GM12878 (cell line): ENCODE results near the gene MYH9. TPM values are rescaled to one million over a fixed set of nuclear protein-coding genes. Genes with fewer than 3 reads are reported as not detected.

Experiments
- ATAC-seq: fragments of 200-7000 bp; cut with Tn5 transposase; 3 replicates; pipeline ENCODE4 v1.9.1; 2020; ENCODE audit warnings: mild to moderate bottlenecking, moderate library complexity
- BruUV-seq: library from RNA; stranded (reverse); fragments of 400-500 nt; replicated peaks from 2 replicates; lab custom pipeline; 2021; lab: Mats Ljungman, UMichigan
- CTCF ChIA-PET: fragments of 300-600 bp; sonication (Branson Sonifier 250); formaldehyde crosslinking; extraction: SDS; loops from one replicate; lab custom pipeline; 2021; ENCODE audit warnings: inconsistent platforms; lab: Yijun Ruan, JAX
- POLR2A ChIA-PET: fragments of 350-600 bp; formaldehyde crosslinking; extraction: SDS; loops from one replicate; lab custom pipeline; 2021; ENCODE audit warnings: inconsistent platforms; lab: Charles Lee
- RAD21 ChIA-PET: fragments of 300-600 bp; sonication (Branson Sonifier 250); formaldehyde crosslinking; loops from one replicate; lab custom pipeline; 2023; ENCODE audit warnings: antibody characterized with exemption; ENCODE audit not compliant: unreplicated experiment; lab: Charles Lee
- SMC1A ChIA-PET: fragments of 300-600 bp; sonication (Branson Sonifier 250); formaldehyde crosslinking; loops from one replicate; lab custom pipeline; 2023; ENCODE audit not compliant: unreplicated experiment, uncharacterized antibody; lab: Charles Lee
- DNase-seq: peaks from one replicate; pipeline ENCODE4 v3.0.0-alpha.2; 2011; ENCODE audit warnings: low read depth, low spot score
- FAIRE-seq: peaks from 3 replicates; lab custom pipeline; 2011; peaks lifted over from hg19 to GRCh38; lab: Jason Lieb, UNC
- H2AFZ ChIP-seq: 2 replicates; pipeline ENCODE4 v1.6.0; 2011; ENCODE audit warnings: low read depth, low read length, control low read depth; ENCODE audit not compliant: control insufficient read depth
- H3K27ac ChIP-seq: 2 replicates; pipeline ENCODE4 v1.5.1; 2011; ENCODE audit warnings: control low read depth; ENCODE audit not compliant: control insufficient read depth, insufficient read depth
- H3K27me3 ChIP-seq, 2 experiments: replicated peaks in 1 of 2; 2 replicates each; pipeline versions ENCODE4 v1.6.0 to v1.6.1; 2011; ENCODE audit warnings: low read length in 1 of 2; ENCODE audit not compliant: control insufficient read depth in 2 of 2, insufficient read depth in 2 of 2
- H3K36me3 ChIP-seq, 2 experiments: 2 replicates each; pipeline ENCODE4 v1.5.1; 2011; ENCODE audit warnings: low read length in 1 of 2; ENCODE audit not compliant: control insufficient read depth in 2 of 2, insufficient read depth in 2 of 2
- H3K4me1 ChIP-seq: 2 replicates; pipeline ENCODE4 v1.6.1; 2011; ENCODE audit warnings: mild to moderate bottlenecking, low read length, moderate library complexity, mixed read lengths; ENCODE audit not compliant: control insufficient read depth, insufficient read depth
- H3K4me2 ChIP-seq: 2 replicates; pipeline ENCODE4 v1.6.0; 2011; ENCODE audit warnings: control low read depth; ENCODE audit not compliant: control insufficient read depth, insufficient read depth
- H3K4me3 ChIP-seq: fragments of 200-600 bp; sonication (generic); 2 replicates; pipeline ENCODE4 v1.5.1; 2016
- H3K79me2 ChIP-seq: 2 replicates; pipeline ENCODE4 v1.6.0; 2011; ENCODE audit warnings: low read length; ENCODE audit not compliant: control insufficient read depth, insufficient read depth
- H3K9ac ChIP-seq: 2 replicates; pipeline ENCODE4 v1.8.0; 2011; ENCODE audit warnings: low read length, control low read depth, mixed read lengths; ENCODE audit not compliant: control insufficient read depth, insufficient read depth
- H3K9me3 ChIP-seq: replicated peaks from 3 replicates; pipeline ENCODE4 v1.5.1; 2011; ENCODE audit warnings: mild to moderate bottlenecking, low read length; ENCODE audit not compliant: control insufficient read depth, insufficient read depth
- H4K20me1 ChIP-seq: 2 replicates; pipeline ENCODE4 v1.6.0; 2011; ENCODE audit not compliant: control insufficient read depth, insufficient read depth
- POLR2A ChIP-seq: IDR thresholded peaks from 2 replicates; pipeline ENCODE4 v1.6.1; 2011; ENCODE audit warnings: low read depth, mild to moderate bottlenecking, low read length
- WGBS: methylation state at CpG from one replicate; pipeline ENCODE4 v1.1.6; 2016; ENCODE audit warnings: low lambda C conversion rate; ENCODE audit not compliant: insufficient replicate concordance, insufficient coverage; ENCODE audit errors: missing lambda C conversion rate; 5-methylcytosine and 5-hydroxymethylcytosine counted together
- in situ Hi-C: fragments of 300-500 bp; cut with MboI; formaldehyde crosslinking; loops from 9 replicates; pipeline ENCODE4 v1.14.3; 2018; ENCODE audit warnings: mixed read lengths
- intact Hi-C: fragments of 100-400 bp; cut with micrococcal nuclease; formaldehyde crosslinking; loops from one replicate; pipeline ENCODE4 v1.14.2; 2022; ENCODE audit not compliant: unreplicated experiment
- polyA plus RNA-seq, 11 experiments: library from polyadenylated mRNA; depleted of rRNA in 4 of 11; unstranded in 6 of 11; stranded (reverse) in 5 of 11; fragments of >200 nt; fragmentation: Nextera tagmentation in 4 of 11; fragmentation: Illumina TruSeq in 1 of 11; extraction: Ambion mirVana in 4 of 11; extraction: Trizol in 1 of 11; gene quantifications; 1 replicate in 1 of 11; 2 replicates in 10 of 11; pipeline versions ENCODE4 v1.2.1 to v1.2.3, GENCODE V29; 2011 to 2016; ENCODE audit warnings: inconsistent platforms in 2 of 11, missing spikeins in 2 of 11, low read depth in 1 of 11
- total RNA-seq, 4 experiments: library from RNA; depleted of rRNA in 3 of 4; stranded (reverse); fragments of >200 nt in 3 of 4; fragmentation: Illumina TruSeq in 1 of 4; extraction: Trizol in 1 of 4; gene quantifications; 2 replicates each; pipeline versions ENCODE4 v1.2.1 to v1.2.3, GENCODE V29; 2013 to 2021
- TF ChIP-seq, protein P1 (sequence below): fragments of 450-650 bp; conservative IDR thresholded peaks from 2 replicates; pipeline ENCODE4 v1.6.1; 2017; ENCODE audit warnings: mild to moderate bottlenecking, moderate library complexity

Gene MYH9
- total and polyA plus RNA-seq, 10 of the 15 experiments (the other 5 are each of a cell fraction or from before 2014, with no cell fraction given), result 5.1 to 525 (median 145) TPM

DNA sequence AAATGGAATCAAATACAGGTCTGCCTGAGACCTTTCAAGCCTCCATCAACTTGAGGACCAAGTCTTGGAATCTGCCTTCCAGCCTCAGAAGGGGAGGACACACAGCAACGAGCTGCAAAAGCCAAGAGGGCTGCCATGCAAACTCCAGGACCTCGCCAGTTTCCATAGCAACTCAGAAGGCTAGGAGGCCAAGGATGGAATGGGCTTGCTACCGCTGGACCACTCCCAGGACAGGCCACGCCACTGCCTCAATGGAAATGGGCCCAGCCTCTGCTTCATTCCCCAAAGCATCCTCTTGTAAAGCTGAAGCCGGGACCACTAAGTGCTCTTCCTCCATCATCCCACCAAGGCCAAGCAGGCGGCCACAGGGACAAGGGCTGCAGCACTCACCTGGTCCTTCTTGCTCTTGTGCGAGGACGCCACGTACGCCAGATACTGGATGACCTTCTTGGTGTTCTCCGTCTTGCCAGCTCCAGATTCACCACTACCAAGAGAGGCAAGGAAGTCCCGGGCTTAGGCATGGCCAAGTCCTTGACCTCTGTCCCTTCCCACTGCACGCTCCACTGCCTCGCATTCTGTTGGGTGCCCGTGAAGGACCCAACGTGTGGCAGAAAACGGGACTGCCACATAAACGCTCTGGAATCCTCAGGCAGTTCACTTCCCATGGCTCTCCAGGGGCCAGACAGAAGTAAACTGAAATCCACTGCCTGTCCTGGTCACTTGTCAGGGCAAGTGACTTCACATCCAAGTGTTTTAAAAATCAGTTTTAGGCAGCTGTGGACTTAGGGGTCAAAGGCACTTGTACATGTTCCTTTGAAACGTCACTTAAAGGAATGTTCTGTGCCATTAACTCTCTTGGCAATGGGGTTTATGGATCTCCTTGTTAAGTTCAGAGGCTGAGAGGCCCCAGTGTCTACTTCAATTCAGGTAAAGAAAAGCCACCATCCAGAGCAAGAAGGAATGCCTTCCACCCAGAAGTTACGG, 61.3 kb downstream of the MYH9 start:
- Histone ChIP-seq H3K9me3 (no peaks in the 10 kb centered on the region), H3K27ac (no peak overlapping the region), H3K9ac (no peak overlapping the region), H3K79me2 (peaks cover 38% of the 10 kb centered on the region), H3K36me3 (peaks cover 54 to 75% of the 10 kb centered on the region in 2 experiments), H3K4me2 (no peak overlapping the region)
- WGBS, result 75% methylated on average over 20 of the region's 20 CpGs
- CTCF ChIA-PET, result interaction anchor here (1.2 to 3.5 kb wide), 2 partner anchors 143 to 145 kb away, joined by 3 to 17 read pairs; no protein-coding TSS in a partner anchor
- SMC1A ChIA-PET, result interaction anchor here (2.0 to 2.9 kb wide), 3 partner anchors 54 to 144 kb away, joined by 7 to 17 read pairs (median 13); no protein-coding TSS in a partner anchor
- POLR2A ChIA-PET, result interaction anchor here (0.5 kb wide), 1 partner anchor 205 kb away, joined by 7 read pairs; no protein-coding TSS in a partner anchor
- intact Hi-C loops, result no loop called here
- FAIRE-seq (no peak), DNase-seq (no peak)
- RAD21 ChIA-PET, result interaction anchor here (1.5 kb wide), 1 partner anchor 129 kb away, joined by 4 read pairs; no protein-coding TSS in a partner anchor
- TF ChIP-seq, protein P1, sequence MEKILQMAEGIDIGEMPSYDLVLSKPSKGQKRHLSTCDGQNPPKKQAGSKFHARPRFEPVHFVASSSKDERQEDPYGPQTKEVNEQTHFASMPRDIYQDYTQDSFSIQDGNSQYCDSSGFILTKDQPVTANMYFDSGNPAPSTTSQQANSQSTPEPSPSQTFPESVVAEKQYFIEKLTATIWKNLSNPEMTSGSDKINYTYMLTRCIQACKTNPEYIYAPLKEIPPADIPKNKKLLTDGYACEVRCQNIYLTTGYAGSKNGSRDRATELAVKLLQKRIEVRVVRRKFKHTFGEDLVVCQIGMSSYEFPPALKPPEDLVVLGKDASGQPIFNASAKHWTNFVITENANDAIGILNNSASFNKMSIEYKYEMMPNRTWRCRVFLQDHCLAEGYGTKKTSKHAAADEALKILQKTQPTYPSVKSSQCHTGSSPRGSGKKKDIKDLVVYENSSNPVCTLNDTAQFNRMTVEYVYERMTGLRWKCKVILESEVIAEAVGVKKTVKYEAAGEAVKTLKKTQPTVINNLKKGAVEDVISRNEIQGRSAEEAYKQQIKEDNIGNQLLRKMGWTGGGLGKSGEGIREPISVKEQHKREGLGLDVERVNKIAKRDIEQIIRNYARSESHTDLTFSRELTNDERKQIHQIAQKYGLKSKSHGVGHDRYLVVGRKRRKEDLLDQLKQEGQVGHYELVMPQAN, result no peak
- TF ChIP-seq POLR2A, result peak; percentile 56; the same call in 1 of the 2 replicates
- TF ChIP-seq, all 136 proteins: peak for 1
- in situ Hi-C loops, result no loop called here
- BruUV-seq, result no TSS peak
- no peak for ATAC-seq
- Histone ChIP-seq H3K4me3 (no peak overlapping the region), H3K27me3 (no peaks in the 10 kb centered on the region), H2AFZ (no peak overlapping the region), H4K20me1 (no peaks in the 10 kb centered on the region), H3K4me1 (peaks cover 30% of the 10 kb centered on the region)
